AG08395 (cell line): ENCODE measurements around the gene KCNJ16.

ENCODE experiments used
- DNase-seq: peaks from one replicate; pipeline ENCODE4 v3.0.0; 2012; ENCODE audit warnings: mixed read lengths, low spot score

KCNJ16 gene

GRCh38 chr17:70099294-70099693 lies 24.3 kb downstream of the KCNJ16 start:
- no peak for DNase-seq

GRCh38 chr17:70099884-70100283 lies 24.9 kb downstream of the KCNJ16 start:
- DNase-seq: no peak

- peak; percentile 41 for DNase-seq
Measured at GRCh38 chr17:70100983-70101382, 26.0 kb downstream of the KCNJ16 start.

- DNase-seq: no peak
Measured at GRCh38 chr17:70102531-70102930, 27.5 kb downstream of the KCNJ16 start.

- DNase-seq: no peak
Measured at GRCh38 chr17:70104791-70105523, 29.9 kb downstream of the KCNJ16 start.

GRCh38 chr17:70105641-70106040 lies 30.6 kb downstream of the KCNJ16 start:
- DNase-seq: no peak

- DNase-seq: no peak
Measured at GRCh38 chr17:70106551-70106950, 31.5 kb downstream of the KCNJ16 start.

GRCh38 chr17:70107441-70107840 lies 32.4 kb downstream of the KCNJ16 start:
- no peak for DNase-seq

GRCh38 chr17:70107904-70108565 lies 33.0 kb downstream of the KCNJ16 start:
- DNase-seq: no peak

- DNase-seq: no peak
Measured at GRCh38 chr17:70109497-70109896, 34.5 kb downstream of the KCNJ16 start.

GRCh38 chr17:70110443-70110880 lies 35.4 kb downstream of the KCNJ16 start:
- DNase-seq: no peak

GRCh38 chr17:70111201-70111600 lies 36.2 kb downstream of the KCNJ16 start:
- no peak for DNase-seq

- no peak for DNase-seq
Measured at GRCh38 chr17:70114405-70114804, 39.4 kb downstream of the KCNJ16 start.

GRCh38 chr17:70115126-70115525 lies 40.1 kb downstream of the KCNJ16 start:
- DNase-seq: no peak

GRCh38 chr17:70116919-70117318 lies 41.9 kb downstream of the KCNJ16 start:
- DNase-seq: no peak

- no peak for DNase-seq
Measured at GRCh38 chr17:70119545-70119944, 44.5 kb downstream of the KCNJ16 start.

- no peak for DNase-seq
Measured at GRCh38 chr17:70119983-70120382, 45.0 kb downstream of the KCNJ16 start.

GRCh38 chr17:70120425-70120824 lies 45.4 kb downstream of the KCNJ16 start:
- no peak for DNase-seq

GRCh38 chr17:70121126-70121525 lies 46.1 kb downstream of the KCNJ16 start:
- no peak for DNase-seq

GRCh38 chr17:70123193-70123592 lies 48.2 kb downstream of the KCNJ16 start:
- DNase-seq: no peak

- DNase-seq: no peak
Measured at GRCh38 chr17:70124723-70125122, 49.7 kb downstream of the KCNJ16 start.

GRCh38 chr17:70127221-70127873 lies 52.3 kb downstream of the KCNJ16 start:
- no peak for DNase-seq

GRCh38 chr17:70128727-70129238 lies 53.8 kb downstream of the KCNJ16 start:
- DNase-seq: no peak
